IPS-15b (cell line): ENCODE results near the gene ESF1.

Experiments used
- H3K27me3 ChIP-seq: one replicate; pipeline ENCODE4 v1.6.1; 2013; ENCODE audit warnings: low read length; ENCODE audit not compliant: control insufficient read depth, insufficient read depth
- H3K36me3 ChIP-seq: one replicate; pipeline ENCODE4 v1.6.1; 2013; ENCODE audit warnings: low read length; ENCODE audit not compliant: control insufficient read depth, insufficient read depth
- H3K4me1 ChIP-seq: one replicate; pipeline ENCODE4 v1.6.1; 2013; ENCODE audit warnings: mild to moderate bottlenecking, low read length; ENCODE audit not compliant: control insufficient read depth, insufficient read depth
- H3K4me3 ChIP-seq: one replicate; pipeline ENCODE4 v1.5.1; 2013; ENCODE audit warnings: low read depth, low read length
- H3K9ac ChIP-seq: one replicate; pipeline ENCODE4 v1.6.1; 2013; ENCODE audit warnings: low read depth, mild to moderate bottlenecking, low read length
- H3K9me3 ChIP-seq: one replicate; pipeline ENCODE4 v1.6.1; 2013; ENCODE audit warnings: mild to moderate bottlenecking, low read length; ENCODE audit not compliant: control insufficient read depth, insufficient read depth

The ESF1 gene

GRCh38 chr20:13736436-13737191 lies 48.1 kb downstream of the ESF1 start:
- Histone ChIP-seq H3K9me3 (no peaks in the 10 kb centered on the region), H3K36me3 (peaks cover 18% of the 10 kb centered on the region), H3K27me3 (no peaks in the 10 kb centered on the region), H3K4me1 (no peaks in the 10 kb centered on the region), H3K4me3 (no peak overlapping the region), H3K9ac (no peak overlapping the region)

GRCh38 chr20:13735826-13736225 lies 48.9 kb downstream of the ESF1 start:
- no peaks in the 10 kb centered on the region for H3K27me3 ChIP-seq
- no peaks in the 10 kb centered on the region for H3K4me1 ChIP-seq
- no peaks in the 10 kb centered on the region for H3K9me3 ChIP-seq
- H3K9ac ChIP-seq, result no peak overlapping the region
- H3K36me3 ChIP-seq, result peaks cover 20% of the 10 kb centered on the region
- H3K4me3 ChIP-seq, result no peak overlapping the region

- peaks cover 8% of the 10 kb centered on the region for H3K36me3 ChIP-seq
- no peak overlapping the region for H3K9ac ChIP-seq
- no peaks in the 10 kb centered on the region for H3K4me1 ChIP-seq
- no peaks in the 10 kb centered on the region for H3K9me3 ChIP-seq
- H3K27me3 ChIP-seq, result no peaks in the 10 kb centered on the region
- no peak overlapping the region for H3K4me3 ChIP-seq
Measured at GRCh38 chr20:13723011-13723410, 61.7 kb downstream of the ESF1 start.

- H3K27me3 ChIP-seq, result no peaks in the 10 kb centered on the region
- no peak overlapping the region for H3K9ac ChIP-seq
- peaks cover 6% of the 10 kb centered on the region for H3K36me3 ChIP-seq
- H3K4me3 ChIP-seq, result no peak overlapping the region
- no peaks in the 10 kb centered on the region for H3K9me3 ChIP-seq
- H3K4me1 ChIP-seq, result no peaks in the 10 kb centered on the region
Measured at GRCh38 chr20:13718171-13718570, 66.5 kb downstream of the ESF1 start.

- peaks cover 6% of the 10 kb centered on the region for H3K36me3 ChIP-seq
- no peak overlapping the region for H3K4me3 ChIP-seq
- H3K27me3 ChIP-seq, result no peaks in the 10 kb centered on the region
- H3K4me1 ChIP-seq, result no peaks in the 10 kb centered on the region
- H3K9me3 ChIP-seq, result no peaks in the 10 kb centered on the region
- H3K9ac ChIP-seq, result no peak overlapping the region
Measured at GRCh38 chr20:13717631-13718044, 67.1 kb downstream of the ESF1 start.

GRCh38 chr20:13715171-13715570 lies 69.5 kb downstream of the ESF1 start:
- Histone ChIP-seq H3K4me3 (no peak overlapping the region), H3K36me3 (peaks cover 6% of the 10 kb centered on the region), H3K9me3 (no peaks in the 10 kb centered on the region), H3K4me1 (no peaks in the 10 kb centered on the region), H3K27me3 (no peaks in the 10 kb centered on the region), H3K9ac (no peak overlapping the region)

- Histone ChIP-seq H3K9me3 (no peaks in the 10 kb centered on the region), H3K4me3 (no peak overlapping the region), H3K4me1 (no peaks in the 10 kb centered on the region)
Measured at GRCh38 chr20:13708234-13708633, 76.5 kb downstream of the ESF1 start.

GRCh38 chr20:13703265-13703664 lies 81.5 kb downstream of the ESF1 start:
- no peak overlapping the region for H3K4me3 ChIP-seq
- no peaks in the 10 kb centered on the region for H3K4me1 ChIP-seq
- H3K36me3 ChIP-seq, result no peaks in the 10 kb centered on the region
- H3K27me3 ChIP-seq, result no peaks in the 10 kb centered on the region
- no peak overlapping the region for H3K9ac ChIP-seq
- H3K9me3 ChIP-seq, result no peaks in the 10 kb centered on the region

More at GRCh38 chr20:13708234-13708633, 76.5 kb downstream of the ESF1 start:
- Histone ChIP-seq H3K36me3 (no peaks in the 10 kb centered on the region), H3K27me3 (no peaks in the 10 kb centered on the region), H3K9ac (no peak overlapping the region)

GRCh38 chr20:13701486-13701885 lies 83.2 kb downstream of the ESF1 start:
- Histone ChIP-seq H3K4me1 (no peaks in the 10 kb centered on the region), H3K36me3 (no peaks in the 10 kb centered on the region), H3K4me3 (no peak overlapping the region), H3K9ac (no peak overlapping the region), H3K9me3 (no peaks in the 10 kb centered on the region), H3K27me3 (no peaks in the 10 kb centered on the region)

GRCh38 chr20:13700761-13701160 lies 84.0 kb downstream of the ESF1 start:
- Histone ChIP-seq H3K27me3 (no peaks in the 10 kb centered on the region), H3K9ac (no peak overlapping the region), H3K4me3 (no peak overlapping the region), H3K4me1 (no peaks in the 10 kb centered on the region), H3K9me3 (no peaks in the 10 kb centered on the region), H3K36me3 (no peaks in the 10 kb centered on the region)

GRCh38 chr20:13694420-13695150 lies 90.1 kb downstream of the ESF1 start:
- Histone ChIP-seq H3K4me1 (no peaks in the 10 kb centered on the region), H3K27me3 (no peaks in the 10 kb centered on the region), H3K9ac (no peak overlapping the region), H3K36me3 (no peaks in the 10 kb centered on the region), H3K4me3 (no peak overlapping the region), H3K9me3 (no peaks in the 10 kb centered on the region)
